Activated CD8-positive, alpha-beta memory T cell treated with anti-CD3 and anti-CD28 coated beads, Interleukin-2, amount 50 U/mL, for 1 hour (primary cell): ENCODE results near the gene IRF2.
"Not testable (repeated sequence)": the region's sequence is repeated elsewhere in the genome, so short reads cannot be mapped to it uniquely, and the experiment has no call there.

Source experiments
- DNase-seq: peaks from one replicate; pipeline ENCODE4 v3.0.0-alpha.2; 2020; ENCODE audit errors: extremely low read depth

The IRF2 gene

DNA sequence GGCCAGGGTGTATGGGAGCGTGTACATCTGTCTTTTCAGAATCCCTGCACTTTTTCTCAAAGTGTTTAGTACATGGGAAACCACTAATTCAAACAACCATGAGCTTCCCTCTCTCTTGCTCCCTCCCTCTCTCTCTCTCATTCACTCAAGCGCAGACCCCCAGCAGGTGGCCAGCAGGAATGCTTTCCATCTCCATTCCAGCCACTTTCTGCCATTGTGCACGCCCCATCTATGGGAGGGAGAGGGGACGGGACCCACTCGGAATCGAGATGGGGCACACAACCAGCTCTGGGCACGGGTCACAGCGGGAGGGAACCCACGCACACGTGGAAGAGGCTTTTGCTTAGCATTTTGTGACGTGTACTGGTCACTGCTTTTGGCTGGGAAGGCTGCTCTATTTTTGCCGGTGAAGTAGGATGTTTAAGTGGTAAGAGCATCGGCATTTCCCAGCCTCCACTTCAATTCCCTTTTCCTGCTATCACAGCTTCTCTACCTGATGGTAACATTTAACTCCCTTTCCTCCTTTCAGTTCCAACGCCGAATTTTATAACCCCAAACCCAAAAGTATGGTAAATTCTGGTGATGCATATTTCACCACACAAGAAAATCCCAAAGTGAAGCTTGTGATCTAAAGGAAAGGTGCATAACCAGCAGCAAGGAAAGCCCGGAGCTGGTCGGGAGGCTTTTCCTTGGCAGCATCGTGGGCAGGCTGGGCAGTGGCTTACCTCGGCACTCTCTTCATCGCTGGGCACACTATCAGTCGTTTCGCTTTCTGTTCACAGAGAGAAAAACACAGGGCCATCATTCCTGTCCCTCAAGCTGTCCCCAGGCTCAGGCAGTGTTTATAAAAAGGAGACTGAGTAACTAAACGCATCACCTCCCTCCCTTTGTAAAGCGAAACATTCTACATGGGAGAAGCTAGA is 84.1 kb downstream of the IRF2 start:
- no peak for DNase-seq

DNA sequence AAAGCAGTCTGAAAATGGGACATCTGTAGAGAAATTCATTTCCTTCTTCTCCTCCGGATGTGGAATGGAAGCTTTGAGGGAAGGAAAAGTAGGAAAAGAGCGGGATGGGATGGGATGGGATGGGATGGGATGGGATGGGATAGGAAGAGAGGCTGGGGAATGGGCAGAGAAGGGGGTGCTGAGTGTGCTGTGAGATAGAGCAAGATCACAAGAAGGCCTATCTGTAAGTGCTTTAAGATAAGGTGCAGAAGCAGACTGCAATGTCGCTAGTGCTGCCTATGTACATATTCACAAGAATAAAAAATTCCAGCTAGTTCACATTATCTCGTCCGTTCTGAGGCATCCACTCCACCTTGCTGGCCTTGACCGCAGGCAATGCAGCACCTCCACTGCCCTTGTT is 86.2 kb downstream of the IRF2 start:
- DNase-seq: no peak

DNA sequence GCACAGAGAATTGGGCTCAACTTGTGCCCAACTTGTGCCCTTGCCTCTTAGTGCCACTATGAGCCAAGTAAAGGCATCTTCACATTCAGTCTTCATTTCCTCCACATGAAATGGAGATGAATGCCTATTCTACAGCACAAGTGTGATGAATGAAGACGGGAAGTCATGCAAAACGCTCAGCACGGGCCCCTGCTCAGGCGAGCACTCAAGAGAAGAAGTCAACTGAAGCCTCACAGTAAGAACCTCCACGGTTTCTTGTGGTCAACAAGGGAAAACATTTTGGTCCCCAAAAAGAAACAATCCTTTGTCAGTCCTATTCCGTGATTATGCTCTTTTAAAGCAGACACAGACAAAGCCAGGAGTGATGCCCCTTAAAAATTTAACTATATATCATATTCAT is 87.0 kb downstream of the IRF2 start:
- no peak for DNase-seq

DNA sequence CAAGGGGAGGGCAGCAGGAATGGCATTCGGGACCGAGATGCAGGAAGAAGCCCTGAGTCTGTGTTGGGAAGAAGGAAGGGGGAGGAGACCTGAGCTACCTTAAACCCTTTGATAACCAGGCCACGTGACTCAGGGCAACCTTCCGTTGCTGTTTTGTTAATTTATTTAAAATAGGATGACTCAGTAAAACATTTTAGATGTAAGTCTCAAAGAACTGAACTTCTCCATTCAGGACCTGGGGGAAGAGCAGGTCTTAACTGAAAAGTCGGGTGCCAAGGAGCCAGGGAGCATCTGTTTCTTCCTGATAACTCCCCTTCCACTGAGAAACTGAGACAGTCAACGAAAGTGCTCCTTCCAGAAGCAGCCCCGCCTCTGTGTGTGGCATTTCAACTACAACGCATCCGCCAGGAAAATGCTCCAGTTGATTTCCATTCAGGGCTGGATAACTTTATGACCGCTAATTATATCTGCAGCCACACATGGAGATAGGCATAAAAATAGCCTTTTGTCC is 88.0 kb downstream of the IRF2 start:
- DNase-seq: no peak

DNA sequence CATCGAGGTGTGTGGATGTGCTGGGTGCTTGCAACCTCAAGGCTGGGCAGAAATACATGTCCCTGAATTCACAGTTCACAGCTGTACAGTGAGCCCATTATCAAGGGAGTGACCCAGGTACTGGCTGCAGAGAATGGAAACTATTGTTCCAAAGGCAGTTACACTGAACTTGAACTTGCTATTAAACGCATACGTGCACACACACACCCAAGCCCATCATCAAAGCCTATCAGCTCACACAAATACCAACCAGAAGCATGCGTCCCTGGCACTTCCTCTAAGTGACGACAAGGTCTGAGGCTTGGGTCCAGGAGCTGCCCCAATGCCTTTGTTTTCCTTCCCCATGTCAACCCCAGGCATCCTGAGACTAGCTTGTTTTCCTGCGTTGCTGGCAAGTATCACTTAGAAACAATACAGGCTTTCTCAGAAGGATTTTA is 88.6 kb downstream of the IRF2 start:
- no peak for DNase-seq

DNA sequence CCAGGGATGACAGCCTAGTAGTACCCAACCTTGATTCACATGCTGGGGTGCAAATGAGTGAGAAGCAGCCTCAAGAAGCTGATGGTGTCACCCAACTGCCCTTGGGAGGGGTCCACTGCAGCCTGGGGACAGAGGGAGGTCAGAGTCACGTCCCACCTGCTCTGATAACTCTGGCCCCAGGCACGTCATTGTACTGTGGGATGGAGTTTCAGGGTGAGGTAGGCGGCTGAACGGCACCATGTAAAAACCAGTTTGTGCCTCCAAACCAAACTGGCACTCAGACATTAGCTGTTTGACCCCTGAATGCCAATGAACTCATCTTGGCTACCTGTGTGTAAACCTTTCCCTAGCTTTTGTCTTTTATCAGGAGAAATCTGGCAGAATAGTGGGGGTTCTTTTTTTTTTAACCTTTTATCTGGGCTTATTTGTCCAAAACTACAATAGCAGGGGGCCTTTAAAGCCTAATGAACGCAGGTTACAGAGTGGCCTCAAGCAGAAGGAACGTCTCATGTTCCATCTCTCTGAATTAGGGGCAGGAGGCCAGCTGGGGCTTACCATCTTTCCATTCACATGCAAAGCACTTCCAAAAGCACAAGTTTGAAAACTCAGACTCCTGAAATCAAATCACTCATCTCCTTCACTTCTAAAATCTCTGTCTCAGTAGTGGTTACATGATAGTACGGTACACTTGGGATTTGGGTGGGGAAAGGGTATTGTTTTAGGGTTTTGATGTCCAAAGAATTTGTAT is 89.4 kb downstream of the IRF2 start:
- DNase-seq: no peak

DNA sequence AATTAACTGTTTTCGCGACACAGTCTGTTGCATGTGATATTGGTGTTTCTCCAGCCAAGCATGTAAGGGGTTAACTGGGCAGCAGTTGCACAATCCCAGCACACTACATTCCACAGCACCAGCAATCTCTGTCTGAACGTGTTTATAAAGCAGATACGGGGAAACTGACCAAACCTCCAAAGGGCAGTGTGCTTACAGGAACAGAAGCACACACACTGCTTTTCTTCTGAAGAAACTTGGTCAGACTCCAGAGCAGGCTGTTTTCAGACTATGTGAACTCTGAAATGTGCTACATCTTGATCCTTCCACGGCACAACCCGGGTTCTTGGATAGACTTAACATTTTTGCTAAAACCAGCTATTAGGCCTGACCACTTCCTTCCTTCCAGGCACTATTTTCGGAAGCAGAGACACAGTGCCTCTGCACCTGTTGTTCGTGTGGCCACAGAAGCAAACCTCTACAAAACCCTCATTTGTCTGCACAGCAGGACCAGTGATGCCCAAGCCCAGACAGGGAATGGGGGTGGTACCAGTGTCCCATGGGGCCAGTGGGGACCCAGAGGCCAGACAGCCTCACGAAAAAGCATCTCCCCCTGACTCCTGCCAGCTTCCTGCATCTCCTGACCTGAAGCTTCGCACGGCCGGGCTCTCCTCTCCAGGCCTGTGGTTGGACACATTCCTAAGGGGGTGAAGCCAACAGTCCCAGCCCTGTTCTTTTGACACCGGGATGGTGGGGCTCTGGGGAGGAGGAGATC is 90.1 kb downstream of the IRF2 start:
- DNase-seq: no peak

DNA sequence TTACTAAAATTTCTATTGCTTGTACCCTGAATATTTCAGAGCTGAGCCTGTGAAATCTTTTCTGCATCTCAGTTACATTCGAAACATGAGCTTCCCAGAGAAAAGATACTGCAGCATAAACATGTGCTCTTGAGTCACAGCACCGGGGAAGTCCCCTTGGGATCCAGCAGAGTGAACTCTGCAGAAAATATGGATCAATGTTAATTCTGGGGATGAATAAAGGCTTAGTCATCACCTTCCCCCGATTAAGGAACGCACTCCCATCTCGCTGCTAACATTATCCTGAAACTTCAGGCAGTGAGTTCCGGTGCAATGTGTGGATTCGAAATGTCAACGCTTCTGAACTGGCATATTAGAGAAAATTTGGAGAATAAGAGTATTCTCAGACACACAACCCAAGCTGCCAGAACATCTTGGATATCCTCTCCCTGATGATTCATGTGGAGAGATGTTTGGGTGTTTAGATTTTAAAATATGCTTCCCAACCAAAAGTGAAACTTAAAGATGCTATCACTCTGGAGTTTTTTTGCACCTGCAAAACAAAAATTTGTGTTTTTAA is 90.8 kb downstream of the IRF2 start:
- no peak for DNase-seq

DNA sequence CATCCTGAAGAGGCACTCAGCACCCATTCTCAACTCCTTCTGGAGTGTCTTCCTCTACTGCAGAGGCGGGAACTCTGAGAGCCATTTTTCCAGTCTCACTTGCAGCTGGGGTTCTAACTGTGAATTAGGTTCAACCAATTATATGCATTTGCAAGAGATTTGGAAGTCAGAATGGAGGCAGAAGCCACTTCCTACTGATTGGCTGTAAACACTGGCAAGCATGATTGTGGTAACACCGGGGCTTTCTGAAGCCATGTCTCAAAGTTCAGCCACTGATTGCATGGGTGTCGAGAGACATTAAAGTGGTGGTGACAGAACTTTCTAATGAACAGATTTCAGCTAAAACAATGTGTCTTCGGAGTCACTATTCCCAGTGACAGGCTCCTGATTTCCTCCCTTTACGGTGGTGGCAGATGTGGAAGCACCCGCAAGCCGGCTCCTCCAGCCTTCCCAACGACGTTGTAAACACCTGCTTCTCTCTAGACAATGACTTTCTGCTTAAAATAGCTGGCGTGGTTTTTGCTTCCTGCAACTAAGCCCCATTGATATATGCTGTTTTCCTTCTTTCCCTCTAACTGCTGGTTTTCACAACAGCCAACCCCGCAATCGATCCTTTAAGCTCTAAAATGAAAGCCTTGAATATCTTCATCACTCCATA is 92.0 kb downstream of the IRF2 start:
- DNase-seq: no peak

DNA sequence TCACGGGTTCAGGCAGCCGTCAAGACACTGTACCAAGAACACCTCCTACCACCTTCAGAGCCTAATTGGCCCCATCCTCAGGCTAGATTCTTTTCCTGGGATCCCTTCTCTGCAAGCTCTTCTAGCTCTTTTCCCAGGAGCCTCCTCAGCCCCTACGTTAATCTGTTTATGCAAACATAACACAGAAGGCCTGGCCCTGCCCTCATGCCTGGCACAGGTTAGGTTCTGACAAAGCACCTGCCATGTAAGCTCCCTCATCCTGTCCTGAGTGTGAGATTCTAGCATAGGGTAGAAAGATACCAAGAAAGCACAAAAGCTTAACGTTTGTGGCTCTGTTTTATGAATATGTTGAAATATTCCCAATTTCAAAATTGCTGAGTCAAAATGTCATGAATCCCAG is 93.6 kb downstream of the IRF2 start:
- DNase-seq: no peak

DNA sequence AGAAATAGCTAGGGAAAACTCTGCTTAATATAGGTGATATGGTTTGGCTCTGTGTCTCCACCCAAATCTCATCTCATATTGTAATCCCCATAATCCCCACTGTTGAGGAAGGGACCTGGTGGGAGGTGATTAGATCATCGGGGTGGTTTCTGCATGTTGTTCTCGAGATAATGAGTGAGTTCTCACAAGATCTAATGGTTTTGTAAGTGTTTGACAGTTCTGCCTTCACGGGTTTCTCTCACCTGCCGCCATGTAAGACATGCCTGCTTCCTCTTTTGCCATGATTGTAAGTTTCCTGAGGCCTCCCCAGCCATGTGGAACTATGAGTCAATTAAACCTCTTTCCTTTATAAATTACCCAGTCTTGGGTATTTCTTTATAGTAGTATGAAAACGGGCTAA is 94.1 kb downstream of the IRF2 start:
- not testable (repeated sequence) for DNase-seq

DNA sequence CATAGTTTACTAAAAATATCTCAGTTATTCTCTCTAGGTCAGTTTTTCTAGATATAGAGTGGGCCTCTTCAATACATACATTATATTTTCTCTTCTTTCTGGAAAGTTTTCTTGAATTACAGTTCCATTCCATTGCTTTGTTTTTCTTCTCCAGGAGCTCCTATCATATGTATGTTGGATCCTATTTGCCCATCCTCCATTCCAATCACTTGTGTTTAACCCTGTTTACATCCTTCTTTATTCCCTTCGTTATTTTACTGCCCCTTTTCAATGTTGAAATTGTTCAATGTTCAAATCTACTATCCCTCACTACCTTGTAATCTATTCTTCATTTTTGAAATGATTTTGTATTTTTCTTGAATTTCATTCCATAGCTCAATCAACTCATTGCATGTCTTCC is 97.4 kb downstream of the IRF2 start:
- no peak for DNase-seq

DNA sequence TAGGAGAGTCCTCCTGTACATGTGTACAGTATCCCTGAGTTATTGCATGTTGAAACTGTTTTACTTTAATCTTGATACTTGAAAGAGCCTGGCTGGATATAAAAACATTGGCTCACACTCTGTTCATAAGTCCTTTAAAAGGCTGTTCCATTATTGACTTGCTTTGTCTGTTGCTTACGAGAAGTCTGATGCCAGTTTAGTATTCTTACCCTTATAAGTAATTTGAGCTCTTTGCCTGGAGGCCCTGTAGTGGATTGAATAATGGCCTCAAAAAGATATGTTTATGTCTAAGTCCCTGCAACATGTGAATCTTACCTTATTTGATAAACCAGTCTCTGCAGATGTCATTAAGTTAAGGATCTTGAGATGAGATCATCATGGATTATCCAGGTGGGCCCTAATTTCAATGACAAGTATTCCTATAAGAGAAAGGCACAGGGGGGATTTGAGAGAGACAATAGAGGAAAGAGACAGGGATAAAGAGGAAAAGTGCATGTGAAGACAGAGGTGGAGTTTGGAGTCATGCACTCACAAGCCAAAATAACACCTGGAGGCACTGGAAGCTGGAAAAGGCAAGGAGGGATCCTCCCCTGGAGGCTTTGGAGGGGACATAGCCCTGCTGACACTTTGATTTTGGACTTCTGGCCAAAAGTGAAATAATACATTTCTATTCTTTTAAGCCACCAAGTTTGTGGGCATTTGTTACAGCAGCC is 98.1 kb downstream of the IRF2 start:
- DNase-seq: no peak

DNA sequence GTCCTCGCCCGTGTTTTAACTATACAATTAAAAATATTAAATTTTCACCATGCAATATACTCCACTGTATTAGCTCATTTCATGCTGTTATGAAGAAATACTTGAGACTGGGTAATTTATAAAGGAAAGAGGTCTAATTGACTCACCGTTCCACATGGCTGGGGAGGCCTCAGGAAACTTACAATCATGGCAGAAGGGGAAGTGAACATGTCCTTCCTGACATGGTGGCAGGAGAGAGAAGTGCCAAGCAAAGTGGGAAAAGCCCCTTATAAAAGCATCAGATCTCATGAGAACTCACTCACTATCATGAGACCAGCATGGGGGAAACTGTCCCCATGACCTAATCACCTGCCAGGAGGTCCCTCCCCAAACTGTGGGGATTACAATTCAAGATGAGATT is 98.7 kb downstream of the IRF2 start:
- not testable (repeated sequence) for DNase-seq

DNA sequence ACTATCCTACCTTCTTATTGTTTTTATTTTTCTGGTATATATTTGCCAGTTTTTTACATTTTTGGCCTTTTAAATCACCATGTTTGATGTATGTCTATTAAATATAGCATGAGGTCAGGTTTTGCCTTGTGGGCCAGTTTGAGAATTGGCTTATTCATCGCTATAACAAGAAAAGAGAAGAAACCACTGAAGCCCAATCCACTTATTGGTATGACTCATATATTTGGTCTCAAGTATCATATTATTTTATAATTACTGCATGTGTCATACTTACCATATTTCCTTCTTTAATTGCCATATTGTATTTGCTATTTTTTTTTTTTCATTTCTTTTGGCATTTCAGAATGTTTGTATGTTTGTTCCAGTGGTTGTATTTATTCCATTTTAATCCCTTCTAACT is 99.3 kb downstream of the IRF2 start:
- DNase-seq: no peak

DNA sequence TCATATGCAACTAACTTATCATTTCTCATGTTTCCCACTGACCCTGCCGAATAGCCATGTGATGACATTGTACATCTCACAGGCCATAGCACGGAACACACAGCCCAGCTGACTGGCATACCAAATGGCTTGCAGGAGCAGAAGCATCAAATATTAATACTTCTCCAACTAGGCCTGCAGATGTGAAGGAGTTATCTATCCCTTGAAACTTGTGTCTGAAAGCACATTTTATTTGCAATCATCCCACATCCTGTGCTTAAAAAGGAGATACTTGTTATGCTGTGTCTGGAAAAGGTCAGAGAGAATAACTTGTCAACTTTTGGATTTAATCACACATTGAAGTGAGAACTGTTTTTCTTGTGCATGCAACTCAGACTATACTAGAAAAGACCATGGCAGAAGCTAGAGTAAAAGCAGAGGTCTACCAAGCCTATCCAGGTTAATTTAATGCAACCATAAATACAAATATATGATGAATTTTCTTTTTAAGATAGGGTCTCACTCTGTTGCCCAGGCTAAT is 100.4 kb downstream of the IRF2 start:
- DNase-seq: no peak

DNA sequence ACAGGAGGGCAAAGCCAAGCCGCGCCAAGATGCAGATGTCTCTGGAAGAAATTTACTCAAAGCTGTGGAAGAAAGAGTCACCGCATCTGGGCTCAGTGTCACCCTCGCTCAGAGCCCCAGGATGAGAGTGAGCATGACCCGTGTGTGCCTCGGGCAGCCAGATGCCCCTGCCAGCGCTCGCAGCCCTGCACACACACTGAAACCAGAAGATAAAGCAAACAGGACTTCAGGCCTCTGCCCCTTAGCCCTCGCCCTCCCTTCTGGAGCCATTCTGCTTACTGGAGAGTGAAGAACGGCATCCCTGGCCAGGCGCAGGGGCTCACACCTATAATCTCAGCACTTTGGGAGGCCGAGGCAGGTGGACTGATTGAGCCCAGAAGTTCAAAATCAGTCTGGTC is 103.0 kb downstream of the IRF2 start:
- no peak for DNase-seq

DNA sequence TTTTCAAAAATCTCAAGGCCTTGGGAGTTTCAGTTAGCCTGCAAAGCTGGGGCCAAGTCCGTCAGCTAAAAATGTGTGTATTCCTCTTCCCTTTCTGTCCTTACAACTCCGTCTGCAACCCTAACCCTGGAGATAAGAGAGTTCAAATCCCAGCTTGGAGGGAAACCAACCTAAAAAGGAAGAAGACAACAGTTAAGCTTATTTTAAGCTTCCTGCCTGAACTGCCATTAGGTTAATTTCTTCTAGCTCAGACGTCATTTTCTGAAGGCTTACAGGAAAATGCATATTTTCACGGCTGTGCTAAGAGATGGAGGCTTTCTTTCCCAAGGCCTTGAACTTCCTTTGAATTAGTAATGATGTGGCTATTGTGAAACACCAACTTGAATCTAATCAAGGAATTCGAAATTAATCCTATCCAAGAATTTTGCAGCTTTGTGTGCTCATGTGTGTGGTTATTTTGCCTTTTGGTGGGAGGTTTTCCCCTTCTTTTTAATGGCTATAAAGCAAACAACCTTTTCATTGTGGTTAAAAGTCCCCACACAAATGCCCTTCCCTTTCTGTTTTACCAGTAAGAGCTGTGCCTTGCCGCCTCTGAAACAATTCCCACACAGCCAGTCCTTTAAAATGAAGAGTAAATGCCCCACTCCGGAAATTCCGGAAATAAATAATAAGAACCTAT is 103.5 kb downstream of the IRF2 start:
- no peak for DNase-seq

DNA sequence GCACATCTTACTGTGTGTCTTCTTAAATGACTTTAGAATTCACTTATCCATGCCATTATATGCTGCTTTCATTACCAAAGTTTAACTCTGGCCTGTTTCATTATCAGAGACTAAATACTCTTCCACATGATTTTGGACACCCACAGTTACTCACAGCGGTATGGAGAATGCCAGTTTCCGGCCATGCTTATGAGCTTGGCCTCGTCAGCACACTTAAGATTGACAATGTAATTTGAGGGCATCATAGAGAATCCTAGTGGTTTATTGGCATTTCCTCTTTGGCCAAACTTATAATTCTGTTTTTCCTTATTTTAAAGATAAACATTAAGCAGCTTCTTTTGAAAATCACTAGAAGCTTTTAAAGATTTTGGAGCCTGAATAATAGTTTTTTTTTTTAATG is 104.5 kb downstream of the IRF2 start:
- DNase-seq: no peak

DNA sequence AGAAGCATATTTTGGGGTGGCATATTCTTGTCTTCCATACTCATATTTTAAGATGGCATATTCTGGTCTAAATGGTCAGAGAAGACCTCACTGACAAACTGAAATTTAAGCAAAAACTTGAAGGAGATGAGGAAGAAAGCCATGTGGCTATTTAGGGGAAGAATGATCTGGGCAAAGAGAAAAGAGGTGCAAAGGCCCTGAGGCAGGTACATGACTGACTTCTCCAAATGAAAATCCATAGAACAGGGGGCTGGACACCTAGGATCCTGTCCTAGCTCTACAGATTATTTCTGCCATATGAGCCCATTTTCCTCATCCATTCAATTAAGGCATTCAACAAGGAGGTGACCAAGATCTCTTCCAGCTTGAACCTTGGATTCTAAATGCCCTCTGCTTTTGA is 105.6 kb downstream of the IRF2 start:
- DNase-seq: no peak
